CD4-positive, alpha-beta T cell (primary cell): ENCODE results near the gene DDI2. TPM values are rescaled to one million over a fixed set of nuclear protein-coding genes. Genes with fewer than 3 reads are reported as not detected.

Experiments
- ATAC-seq: fragments of 200-7000 bp; cut with Tn5 transposase; one replicate; pipeline ENCODE4 v1.10.0; 2022; ENCODE audit warnings: mild to moderate bottlenecking; ENCODE audit not compliant: poor library complexity
- CTCF ChIA-PET: fragments of 350-600 bp; sonication (Branson Sonifier 250); formaldehyde crosslinking; loops from one replicate; lab custom pipeline; 2021; ENCODE audit warnings: antibody characterized with exemption, inconsistent platforms; lab: Charles Lee
- POLR2A ChIA-PET: fragments of 350-600 bp; sonication (Branson Sonifier 250); formaldehyde crosslinking; loops from one replicate; lab custom pipeline; 2021; ENCODE audit warnings: antibody characterized with exemption, inconsistent platforms; lab: Charles Lee
- DNase-seq, 14 experiments: peaks; one replicate each; pipeline ENCODE4 v3.0.0-alpha.2; 2013 to 2020; ENCODE audit warnings: mixed read lengths in 2 of 14
- H3K27ac ChIP-seq, 2 donors: one replicate each; pipeline versions ENCODE4 v1.5.1 to v1.7.0; 2013; ENCODE audit warnings: low read length in 2 of 2, low read depth in 1 of 2, mild to moderate bottlenecking in 1 of 2
- H3K27me3 ChIP-seq, 2 experiments: 1 replicate in 1 of 2; 2 replicates in 1 of 2; pipeline versions ENCODE4 v1.6.1 to v1.7.0; 2013; ENCODE audit warnings: low read length in 2 of 2, control low read depth in 1 of 2, mild to moderate bottlenecking in 1 of 2, moderate library complexity in 1 of 2; ENCODE audit not compliant: insufficient read depth in 2 of 2, control insufficient read depth in 1 of 2
- H3K36me3 ChIP-seq: one replicate; pipeline ENCODE4 v1.6.1; 2013; ENCODE audit warnings: low read length, control low read depth; ENCODE audit not compliant: insufficient read depth
- H3K4me1 ChIP-seq: one replicate; pipeline ENCODE4 v1.6.1; 2013; ENCODE audit warnings: low read length, control low read depth; ENCODE audit not compliant: insufficient read depth
- H3K4me3 ChIP-seq: one replicate; pipeline ENCODE4 v1.5.1; 2013; ENCODE audit warnings: mild to moderate bottlenecking, low read length, moderate library complexity
- H3K9me3 ChIP-seq, 2 experiments: 1 replicate in 1 of 2; 2 replicates in 1 of 2; pipeline versions ENCODE4 v1.6.1 to v1.7.0; 2013; ENCODE audit warnings: low read length in 2 of 2, mild to moderate bottlenecking in 2 of 2, control low read depth in 1 of 2, moderate library complexity in 1 of 2; ENCODE audit not compliant: control insufficient read depth in 1 of 2, insufficient read depth in 1 of 2
- H3K27ac Mint-ChIP-seq: one replicate; pipeline ENCODE4 v1.8.0; 2020; ENCODE audit warnings: mixed read lengths
- H3K27me3 Mint-ChIP-seq: one replicate; pipeline ENCODE4 v1.8.0; 2021; ENCODE audit warnings: mixed read lengths
- H3K36me3 Mint-ChIP-seq: one replicate; pipeline ENCODE4 v1.8.0; 2021; ENCODE audit warnings: low read depth, mixed read lengths
- H3K4me1 Mint-ChIP-seq: one replicate; pipeline ENCODE4 v1.8.0; 2021; ENCODE audit warnings: low read depth, mixed read lengths
- H3K4me3 Mint-ChIP-seq: one replicate; pipeline ENCODE4 v1.8.0; 2020; ENCODE audit warnings: mild to moderate bottlenecking, mixed read lengths
- H3K9me3 Mint-ChIP-seq: one replicate; pipeline ENCODE4 v1.8.0; 2020; ENCODE audit warnings: mixed read lengths
- CTCF ChIP-seq: fragments of 200-600 bp; IDR thresholded peaks from one replicate; pipeline ENCODE4 v1.8.0; 2022; ENCODE audit warnings: antibody characterized with exemption, mild to moderate bottlenecking
- intact Hi-C, 2 experiments: fragments of 100-400 bp; cut with DNase I in 1 of 2; cut with micrococcal nuclease in 1 of 2; formaldehyde crosslinking; loops; one replicate each; pipeline versions ENCODE4 v1.15.1 to v1.9.0; 2023 to 2025; cut with DNase I, micrococcal nuclease
- total RNA-seq, 174 experiments: library from RNA in 2 of 174; stranded (reverse) in 2 of 174; gene quantifications; one replicate each; pipeline ENCODE4 v1.2.3 and lab custom pipeline; 2021 to 2026

Gene DDI2
- total RNA-seq, 2 experiments from 2014 or later, result 24.2 to 29.9 TPM

GRCh38 chr1:15687446-15687845 is 70.2 kb downstream of the DDI2 start:
- Mint-ChIP-seq H3K27ac (peak overlapping the region; percentile 42), H3K27me3 (no peaks in the 10 kb centered on the region), H3K4me3 (peak overlapping the region; percentile 30), H3K9me3 (no peaks in the 10 kb centered on the region), H3K4me1 (peaks cover 40% of the 10 kb centered on the region), H3K36me3 (peaks cover 22% of the 10 kb centered on the region)
- no peaks in the 10 kb centered on the region for H3K36me3 ChIP-seq
- no peak overlapping the region for H3K27ac ChIP-seq
- no peak for ATAC-seq
- ChIA-PET CTCF (no interaction called here), POLR2A (no interaction called here)
- no peak for DNase-seq
- H3K4me3 ChIP-seq, result no peak overlapping the region
- H3K27me3 ChIP-seq, result no peaks in the 10 kb centered on the region
- H3K9me3 ChIP-seq, result no peaks in the 10 kb centered on the region
- intact Hi-C loops, result no loop called here
- TF ChIP-seq CTCF, result no peak
- peaks cover 32% of the 10 kb centered on the region for H3K4me1 ChIP-seq

GRCh38 chr1:15690317-15690716 is 73.1 kb downstream of the DDI2 start:
- intact Hi-C loops, result no loop called here
- ChIA-PET POLR2A (no interaction called here), CTCF (no interaction called here)
- Histone ChIP-seq H3K36me3 (peaks cover 5% of the 10 kb centered on the region), H3K9me3 (no peaks in the 10 kb centered on the region), H3K27ac (no peak overlapping the region), H3K27me3 (no peaks in the 10 kb centered on the region), H3K4me3 (no peak overlapping the region), H3K4me1 (peaks cover 14% of the 10 kb centered on the region)
- peaks cover 48% of the 10 kb centered on the region for H3K4me1 Mint-ChIP-seq
- H3K27me3 Mint-ChIP-seq, result no peaks in the 10 kb centered on the region
- H3K9me3 Mint-ChIP-seq, result no peaks in the 10 kb centered on the region
- ATAC-seq (no peak), DNase-seq (no peak)
- peaks cover 17% of the 10 kb centered on the region for H3K36me3 Mint-ChIP-seq
- no peak overlapping the region for H3K4me3 Mint-ChIP-seq
- H3K27ac Mint-ChIP-seq, result no peak overlapping the region
- TF ChIP-seq CTCF, result no peak

GRCh38 chr1:15691434-15692032 is 74.3 kb downstream of the DDI2 start:
- no peak for ATAC-seq

More at GRCh38 chr1:15691434-15692032, 74.3 kb downstream of the DDI2 start:
- Mint-ChIP-seq H3K4me1 (peaks cover 41% of the 10 kb centered on the region), H3K4me3 (no peak overlapping the region), H3K27ac (peak overlapping the region; percentile 74), H3K9me3 (no peaks in the 10 kb centered on the region), H3K27me3 (no peaks in the 10 kb centered on the region), H3K36me3 (peaks cover 17% of the 10 kb centered on the region)
- H3K4me3 ChIP-seq, result no peak overlapping the region
- peaks cover 12% of the 10 kb centered on the region for H3K4me1 ChIP-seq
- intact Hi-C loops, result no loop called here
- H3K9me3 ChIP-seq, result no peaks in the 10 kb centered on the region
- H3K27me3 ChIP-seq, result no peaks in the 10 kb centered on the region
- H3K27ac ChIP-seq, result no peak overlapping the region
- DNase-seq, result no peak
- ChIA-PET CTCF (no interaction called here), POLR2A (interaction anchor here (0.9 kb wide), 1 partner anchor 165 kb away, joined by 3 read pairs; the partner anchor contains the start of gene DNAJC16)
- TF ChIP-seq CTCF, result no peak
- H3K36me3 ChIP-seq, result peaks cover 8% of the 10 kb centered on the region
